HL-60/S4 (cell line): Measurements from ENCODE around the gene TAF11.
"Not testable (repeated sequence)": the region's sequence is repeated elsewhere in the genome, so short reads cannot be mapped to it uniquely, and the experiment has no call there.

ENCODE experiments used
- in situ Hi-C: fragments of 300-500 bp; cut with MboI; formaldehyde crosslinking; loops from 2 replicates; pipeline ENCODE4 v1.14.3; 2022; ENCODE audit warnings: low sequenced_read_pairs

TAF11 gene

GRCh38 chr6:34867484-34867883, 20.4 kb downstream of the TAF11 start:
- in situ Hi-C loops: no loop called here

GRCh38 chr6:34866509-34866908, 21.3 kb downstream of the TAF11 start:
- in situ Hi-C loops: no loop called here

DNA sequence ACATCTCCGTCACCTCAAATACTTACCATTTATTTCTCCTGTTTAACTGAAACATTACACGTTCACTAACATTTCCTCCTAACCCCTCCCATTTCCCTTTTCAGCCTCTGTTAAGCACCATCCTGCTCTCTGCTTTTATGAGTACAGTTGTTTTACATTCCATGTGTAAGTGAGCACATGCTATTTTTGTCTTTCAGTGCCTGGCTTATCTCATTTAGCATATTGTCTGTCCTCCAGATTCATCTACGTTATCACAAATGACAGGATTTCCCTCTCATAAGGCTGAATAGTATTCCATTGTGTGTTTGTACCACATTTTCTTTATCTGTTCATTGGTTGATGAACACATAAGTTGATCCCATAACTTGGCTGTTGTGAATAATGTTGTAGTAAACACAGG, 22.7 kb downstream of the TAF11 start:
- in situ Hi-C loops: no loop called here

GRCh38 chr6:34864007-34864406, 23.8 kb downstream of the TAF11 start:
- in situ Hi-C loops: no loop called here

DNA sequence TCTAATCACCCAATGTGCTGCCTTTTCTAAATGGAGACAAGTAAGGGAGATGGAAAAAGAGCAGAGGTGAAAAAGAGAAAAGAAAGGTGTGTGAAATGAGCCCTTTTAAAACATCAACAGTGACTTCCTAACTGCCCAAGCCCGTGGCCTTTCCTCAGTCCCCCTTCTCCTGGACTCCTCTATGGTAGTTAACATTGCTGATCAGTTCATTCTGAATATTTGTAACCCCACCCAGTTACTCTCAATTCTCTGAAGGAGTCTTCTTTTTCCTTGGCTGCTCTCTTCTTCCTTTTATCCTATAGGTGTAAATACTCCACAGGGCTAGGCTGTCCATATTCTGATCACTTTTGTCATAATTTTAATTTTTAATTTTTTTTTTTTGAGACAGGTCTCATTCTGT, 27.1 kb downstream of the TAF11 start:
- in situ Hi-C loops: no loop called here

GRCh38 chr6:34859951-34860350, 27.9 kb downstream of the TAF11 start:
- in situ Hi-C loops: no loop called here

DNA sequence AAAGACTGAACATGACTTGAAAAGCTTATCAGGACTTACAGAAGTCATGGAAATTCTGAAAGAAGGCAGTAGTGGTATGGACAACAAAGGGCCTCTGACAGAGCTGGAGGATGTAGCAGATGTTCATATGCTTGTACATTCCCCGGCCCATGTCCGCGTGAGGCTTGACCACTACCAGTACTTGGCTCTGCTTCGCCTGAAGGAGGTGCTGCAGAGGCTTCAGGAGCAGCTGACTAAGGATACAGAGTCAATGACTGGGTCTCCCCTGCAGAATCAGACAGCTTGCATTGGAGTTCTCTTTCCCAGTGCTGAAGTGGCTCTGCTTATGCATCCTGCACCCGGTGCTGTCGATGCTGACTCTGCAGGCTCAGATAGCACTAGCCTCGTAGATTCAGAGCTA, 29.2 kb downstream of the TAF11 start:
- in situ Hi-C loops: no loop called here

DNA sequence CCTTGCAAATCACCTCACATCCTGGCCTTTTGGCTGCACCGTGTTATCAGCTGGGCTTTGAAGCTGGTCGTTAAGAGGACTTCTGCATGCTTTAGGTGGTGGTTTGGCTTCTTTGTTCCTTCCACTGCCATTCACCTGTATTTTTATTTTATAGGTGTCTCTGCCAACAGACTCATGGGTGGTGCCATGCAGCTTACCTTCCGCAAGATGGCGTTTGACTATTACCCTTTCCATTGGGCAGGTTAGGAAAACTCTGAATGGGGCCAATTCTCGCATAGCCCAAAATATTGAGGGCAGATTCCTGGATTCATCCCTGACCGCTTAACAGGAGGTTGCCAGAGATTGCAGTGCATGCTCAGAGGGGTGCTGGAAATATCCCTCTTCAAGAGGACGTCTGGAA, 32.4 kb downstream of the TAF11 start:
- in situ Hi-C loops: no loop called here

- in situ Hi-C loops: no loop called here
These were observed 35.3 kb downstream of the TAF11 start for GRCh38 chr6:34852406-34853085.

DNA sequence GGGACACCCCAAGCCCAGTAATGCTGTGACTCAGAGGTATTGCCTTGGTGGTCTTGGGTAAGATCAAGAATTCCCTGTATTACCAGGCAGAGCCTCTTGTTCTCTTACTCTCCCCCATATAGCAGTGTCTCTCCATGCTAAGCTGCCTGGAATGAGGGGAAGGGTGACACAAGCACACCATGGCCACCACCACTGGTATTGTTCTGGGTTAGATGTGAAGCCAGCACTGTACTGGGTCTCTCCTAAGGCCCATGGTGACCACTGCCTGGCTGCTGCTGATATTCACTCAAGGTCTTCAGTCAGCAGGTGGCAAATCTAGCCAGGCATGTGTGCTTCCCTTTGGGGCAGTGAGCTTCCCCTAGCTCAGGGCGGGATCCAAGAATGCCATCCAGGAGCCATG, 36.5 kb downstream of the TAF11 start:
- in situ Hi-C loops: no loop called here

GRCh38 chr6:34849066-34849465, 38.8 kb downstream of the TAF11 start:
- in situ Hi-C loops: not testable (repeated sequence)

GRCh38 chr6:34839666-34840352, 48.0 kb downstream of the TAF11 start:
- in situ Hi-C loops: no loop called here

- in situ Hi-C loops: no loop called here
These were observed 50.3 kb downstream of the TAF11 start for GRCh38 chr6:34837528-34837927.

DNA sequence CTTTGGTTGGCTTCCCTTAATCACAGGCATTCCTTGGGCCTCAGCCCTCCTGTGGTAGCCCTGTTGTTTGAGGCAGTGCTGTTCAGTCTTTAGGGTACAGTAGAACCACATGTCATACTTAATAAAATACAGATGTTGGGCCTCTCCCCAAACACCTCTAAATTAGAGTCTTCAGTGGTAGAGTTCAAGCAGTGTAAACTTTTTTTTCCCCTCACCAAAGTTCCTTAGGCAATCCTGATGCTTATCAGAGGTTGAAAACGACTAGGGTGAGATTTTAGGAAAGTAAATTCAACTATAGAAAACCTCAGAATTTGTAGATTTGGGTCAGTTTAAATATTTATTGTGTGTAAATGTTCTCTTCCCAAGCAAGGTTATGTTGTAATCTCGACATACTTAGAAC, 51.4 kb downstream of the TAF11 start:
- in situ Hi-C loops: no loop called here

DNA sequence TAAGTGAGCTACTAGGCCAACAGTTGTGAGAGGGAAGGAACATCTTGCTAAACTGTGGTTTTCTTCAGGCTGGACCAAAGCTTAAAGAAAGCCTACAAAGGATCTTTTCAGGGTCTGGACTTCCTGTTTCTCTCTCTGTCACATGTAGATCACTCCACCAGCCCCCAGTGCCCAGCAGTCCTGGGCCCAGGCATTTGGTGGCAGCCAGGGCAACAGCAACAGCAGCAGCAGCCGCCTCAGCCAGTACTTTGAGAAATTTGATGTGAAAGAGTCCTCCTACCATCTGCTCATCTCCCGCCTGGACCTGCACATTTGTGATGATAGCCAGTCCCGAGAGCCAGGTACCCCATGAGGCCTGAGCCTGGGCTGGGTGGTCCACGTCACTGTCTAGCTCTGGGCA, 51.8 kb downstream of the TAF11 start:
- in situ Hi-C loops: no loop called here

GRCh38 chr6:34834789-34835518, 52.9 kb downstream of the TAF11 start:
- in situ Hi-C loops: no loop called here

GRCh38 chr6:34832942-34833341, 54.9 kb downstream of the TAF11 start:
- in situ Hi-C loops: no loop called here

- in situ Hi-C loops: no loop called here
These were observed 58.7 kb downstream of the TAF11 start for GRCh38 chr6:34829137-34829536.
